Calu3 (cell line): ENCODE measurements around the gene CRTC1. TPM values are rescaled to one million over a fixed set of nuclear protein-coding genes. Genes with fewer than 3 reads are reported as not detected.

Experiments
- BruUV-seq: library from RNA; stranded (reverse); fragments of 400-500 nt; replicated peaks from 2 replicates; lab custom pipeline; 2021; lab: Mats Ljungman, UMichigan
- CTCF ChIA-PET: fragments of 300-600 bp; sonication (Branson Sonifier 250); formaldehyde crosslinking; loops from one replicate; lab custom pipeline; 2022; ENCODE audit warnings: antibody characterized with exemption; lab: Charles Lee
- DNase-seq: peaks from one replicate; pipeline ENCODE4 v3.0.0; 2022
- H3K27ac Mint-ChIP-seq: one replicate; pipeline ENCODE4 v1.8.0; 2022; ENCODE audit warnings: mixed read lengths; ENCODE audit not compliant: unreplicated experiment
- H3K27me3 Mint-ChIP-seq: one replicate; pipeline ENCODE4 v1.8.0; 2022; ENCODE audit warnings: mixed read lengths; ENCODE audit not compliant: unreplicated experiment
- H3K36me3 Mint-ChIP-seq: one replicate; pipeline ENCODE4 v1.8.0; 2022; ENCODE audit warnings: mild to moderate bottlenecking, moderate library complexity, mixed read lengths; ENCODE audit not compliant: insufficient read depth, unreplicated experiment
- H3K4me1 Mint-ChIP-seq: one replicate; pipeline ENCODE4 v1.8.0; 2022; ENCODE audit warnings: mild to moderate bottlenecking, low read depth, mixed read lengths; ENCODE audit not compliant: unreplicated experiment
- H3K4me3 Mint-ChIP-seq: one replicate; pipeline ENCODE4 v1.8.0; 2022; ENCODE audit warnings: mild to moderate bottlenecking, low read depth, moderate library complexity, mixed read lengths; ENCODE audit not compliant: unreplicated experiment
- H3K9me3 Mint-ChIP-seq: one replicate; pipeline ENCODE4 v1.8.0; 2022; ENCODE audit warnings: low read depth, mixed read lengths; ENCODE audit not compliant: unreplicated experiment
- intact Hi-C: fragments of 100-400 bp; cut with micrococcal nuclease; formaldehyde crosslinking; loops from one replicate; pipeline ENCODE4 v1.10.0; 2022; ENCODE audit not compliant: unreplicated experiment
- total RNA-seq: library from RNA; stranded (reverse); gene quantifications from 2 replicates; pipeline ENCODE4 v1.2.3, GENCODE V29; 2022
- TF ChIP-seq, protein P1 (sequence below): fragments of 200-600 bp; IDR thresholded peaks from one replicate; pipeline ENCODE4 v1.8.0; 2022; ENCODE audit warnings: antibody characterized with exemption; ENCODE audit not compliant: unreplicated experiment

The CRTC1 gene
- total RNA-seq, 1 experiment from 2014 or later: 8.5 TPM

DNA sequence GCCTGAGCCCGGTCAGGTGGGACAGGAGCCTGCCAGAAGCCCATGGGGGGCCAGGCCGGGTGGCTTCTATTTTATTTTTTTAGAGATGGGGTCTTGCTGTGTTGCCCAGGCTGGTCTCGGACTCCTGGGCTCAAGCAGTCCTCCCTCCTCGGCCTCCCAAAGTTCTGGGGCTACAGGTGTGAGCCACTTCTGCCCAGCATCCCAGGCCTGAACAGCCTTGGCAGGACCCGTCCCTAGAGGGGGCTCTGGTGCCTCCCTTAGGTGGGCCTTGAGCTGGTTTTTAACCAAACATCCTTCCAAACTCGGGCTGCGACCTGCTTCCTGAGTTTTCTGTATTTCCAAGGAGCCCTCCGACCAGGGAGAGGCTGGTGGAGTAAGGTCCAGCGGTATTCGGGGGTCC, 97.2 kb downstream of the CRTC1 start:
- DNase-seq: no peak
- Mint-ChIP-seq H3K4me3 (no peak overlapping the region), H3K4me1 (no peaks in the 10 kb centered on the region), H3K27me3 (peaks cover 12% of the 10 kb centered on the region), H3K9me3 (no peaks in the 10 kb centered on the region), H3K27ac (no peak overlapping the region), H3K36me3 (no peaks in the 10 kb centered on the region)
- intact Hi-C loops: no loop called here
- no TSS peak for BruUV-seq
- TF ChIP-seq, protein P1, sequence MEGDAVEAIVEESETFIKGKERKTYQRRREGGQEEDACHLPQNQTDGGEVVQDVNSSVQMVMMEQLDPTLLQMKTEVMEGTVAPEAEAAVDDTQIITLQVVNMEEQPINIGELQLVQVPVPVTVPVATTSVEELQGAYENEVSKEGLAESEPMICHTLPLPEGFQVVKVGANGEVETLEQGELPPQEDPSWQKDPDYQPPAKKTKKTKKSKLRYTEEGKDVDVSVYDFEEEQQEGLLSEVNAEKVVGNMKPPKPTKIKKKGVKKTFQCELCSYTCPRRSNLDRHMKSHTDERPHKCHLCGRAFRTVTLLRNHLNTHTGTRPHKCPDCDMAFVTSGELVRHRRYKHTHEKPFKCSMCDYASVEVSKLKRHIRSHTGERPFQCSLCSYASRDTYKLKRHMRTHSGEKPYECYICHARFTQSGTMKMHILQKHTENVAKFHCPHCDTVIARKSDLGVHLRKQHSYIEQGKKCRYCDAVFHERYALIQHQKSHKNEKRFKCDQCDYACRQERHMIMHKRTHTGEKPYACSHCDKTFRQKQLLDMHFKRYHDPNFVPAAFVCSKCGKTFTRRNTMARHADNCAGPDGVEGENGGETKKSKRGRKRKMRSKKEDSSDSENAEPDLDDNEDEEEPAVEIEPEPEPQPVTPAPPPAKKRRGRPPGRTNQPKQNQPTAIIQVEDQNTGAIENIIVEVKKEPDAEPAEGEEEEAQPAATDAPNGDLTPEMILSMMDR: no peak
- CTCF ChIA-PET: interaction anchor here (1.0 kb wide), 1 partner anchor 66 kb away, joined by 3 read pairs; no protein-coding TSS in a partner anchor

DNA sequence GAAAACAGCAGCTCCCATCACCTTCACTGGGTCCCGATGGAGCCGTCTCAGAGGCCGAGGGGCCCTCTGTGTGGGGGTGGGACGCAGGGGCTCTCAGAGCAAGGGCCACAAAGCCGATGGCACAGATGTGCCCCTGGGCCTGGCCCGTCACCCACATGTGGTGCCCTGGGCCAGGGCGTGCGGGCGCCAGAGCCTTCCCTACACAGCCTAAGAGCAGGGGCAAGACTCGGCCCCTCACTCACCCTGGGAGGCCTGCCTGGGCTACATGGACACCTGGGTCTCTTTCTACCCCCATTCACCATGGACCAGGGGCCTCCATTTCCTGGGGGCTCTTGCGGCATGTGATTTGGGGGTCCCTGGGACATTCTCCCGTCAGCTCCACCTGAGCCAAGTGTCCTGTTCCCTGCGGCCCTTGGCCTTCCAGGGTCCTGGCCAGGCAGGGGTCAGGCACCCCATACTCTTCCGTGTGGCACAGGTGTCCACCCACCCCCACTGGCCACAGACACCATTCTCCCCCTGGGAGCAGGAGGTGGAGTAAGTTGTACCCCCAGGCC, 97.6 kb downstream of the CRTC1 start:
- peaks cover 12% of the 10 kb centered on the region for H3K27me3 Mint-ChIP-seq

DNA sequence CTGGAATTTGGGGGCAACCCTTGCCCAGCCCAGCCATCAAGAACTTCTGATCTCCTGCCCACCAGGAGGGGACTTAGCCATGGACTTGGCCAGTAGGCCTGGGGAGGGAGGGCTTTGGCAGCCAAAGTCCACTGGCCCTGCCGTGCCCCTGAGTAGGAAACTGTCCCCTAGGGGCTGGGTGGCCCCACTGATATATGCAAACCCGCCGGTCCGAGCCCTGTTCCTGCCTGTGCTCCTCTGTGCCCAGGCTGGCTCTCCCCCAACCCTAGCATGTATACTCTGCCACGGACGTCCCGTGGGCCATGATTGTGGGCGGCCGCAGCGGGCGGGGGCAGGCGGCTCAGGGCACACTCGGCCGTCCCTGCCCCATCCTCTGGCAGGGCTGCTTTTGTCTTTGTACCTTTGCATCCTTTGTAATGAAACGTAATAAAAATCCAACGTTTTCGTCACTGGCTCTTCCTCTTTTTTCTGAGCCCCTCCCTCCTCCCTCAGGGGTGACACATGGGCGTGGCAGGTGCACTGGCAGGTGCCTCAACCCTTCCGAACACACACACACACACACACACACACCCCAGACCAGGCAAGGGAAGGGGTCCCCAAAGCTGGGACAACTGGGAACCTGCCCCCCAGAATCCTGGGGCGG, 98.5 kb downstream of the CRTC1 start:
- CTCF ChIA-PET: no interaction called here
- Mint-ChIP-seq H3K4me3 (no peak overlapping the region), H3K27ac (no peak overlapping the region), H3K9me3 (no peaks in the 10 kb centered on the region), H3K4me1 (no peaks in the 10 kb centered on the region), H3K36me3 (no peaks in the 10 kb centered on the region), H3K27me3 (peaks cover 13% of the 10 kb centered on the region)
- DNase-seq: no peak
- intact Hi-C loops: no loop called here
- TF ChIP-seq, protein P1: no peak
- no TSS peak for BruUV-seq

More for the DNA sequence above, 97.6 kb downstream of the CRTC1 start:
- Mint-ChIP-seq H3K4me1 (no peaks in the 10 kb centered on the region), H3K36me3 (no peaks in the 10 kb centered on the region), H3K4me3 (no peak overlapping the region), H3K27ac (no peak overlapping the region), H3K9me3 (no peaks in the 10 kb centered on the region)
- BruUV-seq: no TSS peak
- intact Hi-C loops: no loop called here
- CTCF ChIA-PET: interaction anchor here (1.0 kb wide), 1 partner anchor 66 kb away, joined by 3 read pairs; no protein-coding TSS in a partner anchor
- TF ChIP-seq, protein P1: no peak
- DNase-seq: no peak

DNA sequence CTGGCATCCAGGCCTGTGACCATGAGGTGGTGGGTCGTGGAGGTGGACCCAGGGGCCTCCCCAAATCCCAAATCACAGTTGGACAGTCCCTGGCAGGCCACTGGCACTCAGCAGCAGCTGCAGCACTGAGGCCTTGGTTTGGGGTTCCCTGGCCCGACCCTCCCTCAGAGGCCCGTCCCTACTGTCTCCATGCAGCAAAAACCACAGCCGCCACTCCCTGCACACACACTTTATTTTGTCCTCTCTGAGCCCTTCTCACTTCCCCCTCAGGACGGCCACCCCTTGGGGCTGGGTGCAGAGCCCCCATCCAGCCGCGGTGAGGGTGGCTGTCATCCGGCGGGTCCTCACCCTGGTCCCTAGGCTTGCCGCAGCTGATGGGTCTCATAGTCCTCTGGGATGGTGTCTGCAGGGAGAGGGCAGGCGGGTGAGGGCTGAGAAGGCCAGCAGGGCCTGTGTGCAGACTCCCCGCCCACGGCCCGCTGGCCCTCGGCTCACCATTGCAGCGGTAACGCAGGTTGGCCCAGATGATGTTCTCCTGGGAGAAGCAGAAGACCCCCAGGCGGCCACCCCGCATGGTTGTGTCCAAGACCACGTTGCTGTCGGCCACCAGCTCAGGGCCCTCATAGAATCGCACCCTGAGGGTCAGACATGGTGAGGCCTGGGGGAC, 99.2 kb downstream of the CRTC1 start:
- TF ChIP-seq, protein P1: no peak
- no peak overlapping the region for H3K4me3 Mint-ChIP-seq
- BruUV-seq: no TSS peak
- DNase-seq: no peak
- intact Hi-C loops: no loop called here
- H3K27ac Mint-ChIP-seq: no peak overlapping the region
- CTCF ChIA-PET: no interaction called here
- no peaks in the 10 kb centered on the region for H3K9me3 Mint-ChIP-seq
- H3K27me3 Mint-ChIP-seq: peaks cover 20% of the 10 kb centered on the region
- no peaks in the 10 kb centered on the region for H3K4me1 Mint-ChIP-seq
- no peaks in the 10 kb centered on the region for H3K36me3 Mint-ChIP-seq
